ENCODE data around the gene EPN1.
"Not testable (repeated sequence)": the region's sequence is repeated elsewhere in the genome, so short reads cannot be mapped to it uniquely, and the experiment has no call there.

Gene EPN1

GRCh38 chr19:55730378-55730777, 55.4 kb downstream of the EPN1 start:
- not testable (repeated sequence) for DNase-seq

GRCh38 chr19:55738302-55738701, 63.3 kb downstream of the EPN1 start, which contains the start of gene NLRP9:
Gene NLRP9, minus strand, starts transcription at chr19:55738402. Its CDS starts 28 bp downstream, at chr19:55738374.
- DNase-seq = no peak

- no peak for DNase-seq
Observed at GRCh38 chr19:55750715-55751114, 75.7 kb downstream of the EPN1 start.

GRCh38 chr19:55753401-55753800, 78.4 kb downstream of the EPN1 start:
- no peak for DNase-seq

- DNase-seq = not testable (repeated sequence)
Observed at GRCh38 chr19:55756808-55757207, 81.8 kb downstream of the EPN1 start.

- DNase-seq = not testable (repeated sequence)
Observed at GRCh38 chr19:55758797-55759196, 83.8 kb downstream of the EPN1 start, which contains the start of gene RFPL4A. Gene RFPL4A, plus strand, starts transcription at chr19:55759097. Its CDS starts 2,704 bp downstream, at chr19:55761801.

All from NCI-H2171 (cell line).